B cell (primary cell): ENCODE data around the gene ZNF273. TPM values are rescaled to one million over a fixed set of nuclear protein-coding genes. Genes with fewer than 3 reads are reported as not detected.

Experiments
- ATAC-seq: fragments of 200-7000 bp; cut with Tn5 transposase; one replicate; pipeline ENCODE4 v1.10.0; 2021; ENCODE audit warnings: low read depth, mild to moderate bottlenecking, moderate number of reproducible peaks, moderate library complexity
- CTCF ChIA-PET: fragments of 350-600 bp; sonication (Branson Sonifier 250); formaldehyde crosslinking; loops from one replicate; lab custom pipeline; 2021; ENCODE audit warnings: antibody characterized with exemption, inconsistent platforms; lab: Charles Lee
- POLR2A ChIA-PET: fragments of 350-600 bp; sonication (Branson Sonifier 250); formaldehyde crosslinking; loops from one replicate; lab custom pipeline; 2021; ENCODE audit warnings: antibody characterized with exemption; lab: Charles Lee
- DNase-seq: peaks from one replicate; pipeline ENCODE4 v3.0.0; 2013
- H2AFZ ChIP-seq: 2 replicates; pipeline ENCODE4 v1.6.1; 2012; ENCODE audit warnings: mild to moderate bottlenecking, low read depth, low read length; ENCODE audit not compliant: insufficient read depth, poor library complexity, severe bottlenecking
- H3K27ac ChIP-seq, 2 donors: 1 replicate in 1 of 2; 2 replicates in 1 of 2; pipeline ENCODE4 v1.5.1; 2012 to 2013; ENCODE audit warnings: low read length in 2 of 2, mild to moderate bottlenecking in 2 of 2, moderate library complexity in 1 of 2
- H3K27me3 ChIP-seq, 4 experiments: fragments of 200-600 bp in 1 of 4; sonication (generic) in 1 of 4; replicated peaks in 1 of 4; 1 replicate in 2 of 4; 2 replicates in 2 of 4; pipeline versions ENCODE4 v1.6.1 to v1.7.0; 2013 to 2016; ENCODE audit warnings: low read length in 3 of 4, mild to moderate bottlenecking in 2 of 4, mixed read lengths in 1 of 4, moderate library complexity in 1 of 4; ENCODE audit not compliant: insufficient read depth in 4 of 4, control insufficient read depth in 3 of 4; ENCODE audit errors: control extremely low read depth in 1 of 4
- H3K36me3 ChIP-seq, 2 experiments: replicated peaks in 1 of 2; 1 replicate in 1 of 2; 2 replicates in 1 of 2; pipeline versions ENCODE4 v1.6.1 to v1.7.1; 2013; ENCODE audit warnings: low read length in 1 of 2; ENCODE audit not compliant: insufficient read depth in 2 of 2, control insufficient read depth in 1 of 2; ENCODE audit errors: control extremely low read depth in 1 of 2, extremely low read depth in 1 of 2
- H3K4me1 ChIP-seq, 2 donors: fragments of 200-600 bp in 1 of 2; sonication (generic) in 1 of 2; 1 replicate in 1 of 2; 2 replicates in 1 of 2; pipeline versions ENCODE4 v1.5.1 to v1.6.1; 2013 to 2017; ENCODE audit warnings: low read length in 2 of 2; ENCODE audit not compliant: control insufficient read depth in 2 of 2, insufficient read depth in 2 of 2
- H3K4me2 ChIP-seq: replicated peaks from 2 replicates; pipeline ENCODE3; 2012; ENCODE audit warnings: mild to moderate bottlenecking, low read depth, low read length; ENCODE audit not compliant: poor library complexity, severe bottlenecking
- H3K4me3 ChIP-seq, 5 experiments: fragments of 200-600 bp in 1 of 5; sonication (generic) in 1 of 5; 1 replicate in 3 of 5; 2 replicates in 2 of 5; pipeline versions ENCODE4 v1.5.1 to v1.7.0; 2011 to 2016; ENCODE audit warnings: low read length in 4 of 5, mild to moderate bottlenecking in 4 of 5, low read depth in 2 of 5, control low read depth in 1 of 5, moderate library complexity in 1 of 5; ENCODE audit not compliant: insufficient read depth in 1 of 5; ENCODE audit errors: control extremely low read depth in 1 of 5, extremely low read depth in 1 of 5
- H3K79me2 ChIP-seq: fragments of 200-600 bp; sonication (generic); one replicate; pipeline ENCODE4 v1.6.0; 2016; ENCODE audit warnings: low read length; ENCODE audit not compliant: control insufficient read depth, insufficient read depth
- H3K9ac ChIP-seq: fragments of 200-600 bp; sonication (generic); 2 replicates; pipeline ENCODE4 v1.6.1; 2017; ENCODE audit warnings: mild to moderate bottlenecking, low read length, moderate library complexity
- H3K9me3 ChIP-seq, 3 donors: one replicate each; pipeline versions ENCODE4 v1.6.1 to v1.7.1; 2013; ENCODE audit warnings: low read length in 2 of 3; ENCODE audit not compliant: control insufficient read depth in 2 of 3, insufficient read depth in 1 of 3; ENCODE audit errors: control extremely low read depth in 1 of 3
- H4K20me1 ChIP-seq: 2 replicates; pipeline ENCODE4 v1.6.0; 2012; ENCODE audit warnings: mild to moderate bottlenecking, low read length; ENCODE audit not compliant: insufficient read depth, control insufficient read depth, poor library complexity, severe bottlenecking
- H3K27ac Mint-ChIP-seq: one replicate; pipeline ENCODE4 v1.8.0; 2021; ENCODE audit warnings: mixed read lengths
- H3K27me3 Mint-ChIP-seq: one replicate; pipeline ENCODE4 v1.8.0; 2021; ENCODE audit warnings: mixed read lengths
- H3K4me1 Mint-ChIP-seq: one replicate; pipeline ENCODE4 v1.8.0; 2021; ENCODE audit warnings: mixed read lengths
- H3K4me3 Mint-ChIP-seq: one replicate; pipeline ENCODE4 v1.8.0; 2021; ENCODE audit warnings: mixed read lengths
- H3K9me3 Mint-ChIP-seq: one replicate; pipeline ENCODE4 v1.8.0; 2022; ENCODE audit warnings: mixed read lengths; ENCODE audit not compliant: insufficient read depth
- CTCF ChIP-seq: fragments of 200-600 bp; IDR thresholded peaks from one replicate; pipeline ENCODE4 v1.8.0; 2022; ENCODE audit warnings: antibody characterized with exemption, mild to moderate bottlenecking
- EZH2 ChIP-seq: IDR thresholded peaks from 2 replicates; pipeline ENCODE4 v1.6.1; 2012; ENCODE audit warnings: borderline replicate concordance, low read depth, mild to moderate bottlenecking, moderate library complexity, low read length; ENCODE audit not compliant: insufficient read depth, poor library complexity, severe bottlenecking
- WGBS: methylation state at CpG from one replicate; pipeline ENCODE4 v1.1.5; 2013; ENCODE audit warnings: missing lambda C conversion rate; ENCODE audit not compliant: insufficient coverage; 5-methylcytosine and 5-hydroxymethylcytosine counted together
- intact Hi-C: fragments of 100-400 bp; cut with micrococcal nuclease; formaldehyde crosslinking; loops from one replicate; pipeline ENCODE4 v1.10.0; 2022
- polyA plus RNA-seq: library from polyadenylated mRNA; depleted of rRNA; stranded (reverse); fragments of >200 nt; gene quantifications from 2 replicates; pipeline ENCODE4 v1.2.3, GENCODE V29; 2012
- total RNA-seq, 2 donors: library from RNA; stranded (reverse); fragments of 120-200 nt in 1 of 2; gene quantifications; 1 replicate in 1 of 2; 2 replicates in 1 of 2; pipeline versions ENCODE4 v1.2.3 to v1.2.4, GENCODE V29; 2013 to 2022

ZNF273 gene
- total and polyA plus RNA-seq, 2 donors (not counting 1 experiment from before 2014, with no cell fraction given) = 3.8 to 12.7 TPM

DNA sequence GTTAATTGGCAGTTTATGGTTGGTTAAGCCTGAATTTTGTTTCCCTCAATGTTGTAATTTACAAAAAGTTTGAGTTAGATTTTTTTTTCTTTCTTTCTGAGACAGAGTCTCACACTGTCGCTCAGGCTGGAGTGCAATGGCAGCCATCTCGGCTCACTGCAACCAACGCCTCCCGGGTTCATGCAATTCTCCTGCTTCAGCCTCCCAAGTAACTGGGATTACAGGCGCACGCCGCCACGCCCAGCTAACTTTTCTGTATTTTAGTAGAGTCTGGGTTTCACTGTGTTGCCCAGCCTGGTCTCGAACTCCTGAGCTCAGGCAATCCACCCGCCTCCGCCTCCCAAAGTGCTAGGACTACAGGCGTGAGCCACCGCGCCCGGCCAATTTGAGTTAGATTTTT lies 935 bp downstream of the ZNF273 start:
- ChIA-PET CTCF (no interaction called here), POLR2A (no interaction called here)
- Histone ChIP-seq H4K20me1 (peaks cover 23% of the 10 kb centered on the region), H3K9me3 (peaks cover 0 to 2% (median 2%) of the 10 kb centered on the region in 3 donors), H3K4me1 (peaks cover 29 to 48% of the 10 kb centered on the region in 2 donors), H3K4me3 (peak overlapping the region; percentile 53 to 98 (median 96)), H3K36me3 (peaks cover 0 to 1% of the 10 kb centered on the region in 2 experiments), H3K9ac (peak overlapping the region; percentile 100), H3K79me2 (peaks cover 65% of the 10 kb centered on the region), H2AFZ (peak overlapping the region; percentile 91), H3K27me3 (no peaks in the 10 kb centered on the region), H3K4me2 (peak overlapping the region; percentile 96), H3K27ac (peak overlapping the region in 1 of 2 donors; percentile 88)
- Mint-ChIP-seq H3K9me3 (no peaks in the 10 kb centered on the region), H3K4me1 (peaks cover 52% of the 10 kb centered on the region), H3K4me3 (peak overlapping the region; percentile 98), H3K27me3 (no peaks in the 10 kb centered on the region), H3K27ac (peak overlapping the region; percentile 94)
- no peak for ATAC-seq
- 96% methylated on average over 10 of the region's 15 CpGs for WGBS
- no peak for DNase-seq
- TF ChIP-seq EZH2 = no peak
- no peak for TF ChIP-seq CTCF
- intact Hi-C loops = loop anchor here (10.0 kb wide), 2 partner anchors 79 to 471 kb away; partner anchors contain the start of gene ZNF92

DNA sequence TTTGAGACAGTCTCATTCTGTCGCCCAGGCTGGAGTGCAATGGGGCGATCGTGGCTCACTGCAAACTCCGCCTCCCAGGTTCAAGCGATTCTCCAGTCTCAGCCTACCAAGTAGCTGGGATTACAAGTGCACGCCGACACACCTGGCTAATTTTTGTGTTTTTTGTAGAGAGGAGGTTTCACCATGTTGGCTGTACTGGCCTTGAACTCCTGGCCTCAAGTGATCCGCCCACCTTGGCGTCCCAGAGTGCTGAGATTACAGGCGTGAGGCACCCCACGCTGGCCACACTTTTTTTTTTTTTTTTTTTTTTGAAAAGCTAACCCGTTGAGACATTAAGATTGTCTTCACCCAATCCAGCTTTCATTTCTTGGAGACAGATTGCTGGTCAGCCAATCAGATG lies 2.1 kb downstream of the ZNF273 start:
- TF ChIP-seq CTCF = no peak
- TF ChIP-seq EZH2 = no peak
- H3K27me3 Mint-ChIP-seq = no peaks in the 10 kb centered on the region
- Histone ChIP-seq H3K9me3 (peaks cover 0 to 5% (median 2%) of the 10 kb centered on the region in 3 donors), H3K4me2 (no peak overlapping the region), H3K4me3 (no peak overlapping the region), H3K4me1 (peaks cover 29 to 48% of the 10 kb centered on the region in 2 donors), H3K27me3 (no peaks in the 10 kb centered on the region), H3K79me2 (peaks cover 76% of the 10 kb centered on the region), H3K36me3 (peaks cover 0 to 1% of the 10 kb centered on the region in 2 experiments), H4K20me1 (peaks cover 26% of the 10 kb centered on the region), H2AFZ (no peak overlapping the region), H3K27ac (no peak overlapping the region), H3K9ac (no peak overlapping the region)
- DNase-seq (no peak), ATAC-seq (no peak)
- WGBS = 90% methylated on average over 2 of the region's 12 CpGs
- no peak overlapping the region for H3K27ac Mint-ChIP-seq
- H3K4me3 Mint-ChIP-seq = peak overlapping the region; percentile 39
- ChIA-PET CTCF (no interaction called here), POLR2A (interaction anchor here (0.6 to 0.7 kb wide), 2 partner anchors 235 to 239 kb away, joined by 9 to 11 read pairs; no protein-coding TSS in a partner anchor)
- H3K4me1 Mint-ChIP-seq = peaks cover 57% of the 10 kb centered on the region
- H3K9me3 Mint-ChIP-seq = no peaks in the 10 kb centered on the region
- intact Hi-C loops = loop anchor here (10.0 kb wide), 2 partner anchors 80 to 470 kb away; partner anchors contain the start of gene ZNF92
